ENCODE measurements around the gene SNRK. TPM values are rescaled to one million over a fixed set of nuclear protein-coding genes. Genes with fewer than 3 reads are reported as not detected.

Gene SNRK
- polyA plus RNA-seq, 1 experiment: 11.4 TPM

GRCh38 chr3:43287500-43287873, 1.1 kb downstream of the SNRK start:
- no peaks in the 10 kb centered on the region for H3K27me3 ChIP-seq (ENCODE audit: control insufficient read depth, insufficient read depth, low read length)
- no peak for DNase-seq (ENCODE audit: low read depth, low spot score)
- no peak overlapping the region for H3K27ac ChIP-seq (ENCODE audit: low read depth, low read length)
- TF ChIP-seq CTCF (IDR thresholded peaks at IDR 0.05; ENCODE audit: low read depth, low read length): no peak
- ChIA-PET CTCF (no interaction called here), POLR2A (interaction anchor here (1.6 kb wide), 1 partner anchor 125 kb away, joined by 9 read pairs; no protein-coding TSS in a partner anchor)
- H3K4me3 ChIP-seq (ENCODE audit: low read depth, low read length): peak overlapping the region; percentile 76
- H3K9me3 ChIP-seq (ENCODE audit: control insufficient read depth, insufficient read depth, low read length): no peaks in the 10 kb centered on the region

DNA sequence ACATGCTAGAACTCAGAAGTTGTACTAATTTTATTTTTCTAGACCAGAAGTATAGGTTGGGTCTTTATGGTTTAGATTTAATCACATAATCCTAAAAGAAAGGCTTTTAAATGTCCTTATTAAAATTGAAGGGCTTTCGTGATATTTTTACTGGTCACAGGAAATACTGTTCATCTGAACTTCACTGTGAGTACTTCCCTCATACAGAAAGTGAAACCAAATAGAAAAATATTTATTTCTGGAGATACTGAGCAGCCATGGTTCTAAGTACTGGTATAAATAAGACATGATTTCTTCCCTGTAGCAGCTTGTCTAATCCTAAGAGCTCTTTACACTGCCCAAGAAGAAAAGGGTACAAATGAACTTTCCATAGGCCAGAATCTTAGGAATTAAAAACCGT, 2.0 kb downstream of the SNRK start:
- ChIA-PET CTCF (no interaction called here), POLR2A (no interaction called here)
- no peak for DNase-seq (ENCODE audit: low read depth, low spot score)
- peak overlapping the region; percentile 20 for H3K4me3 ChIP-seq (ENCODE audit: low read depth, low read length)
- H3K27me3 ChIP-seq (ENCODE audit: control insufficient read depth, insufficient read depth, low read length): no peaks in the 10 kb centered on the region
- H3K9me3 ChIP-seq (ENCODE audit: control insufficient read depth, insufficient read depth, low read length): no peaks in the 10 kb centered on the region
- TF ChIP-seq CTCF (IDR thresholded peaks at IDR 0.05; ENCODE audit: low read depth, low read length): no peak
- no peak overlapping the region for H3K27ac ChIP-seq (ENCODE audit: low read depth, low read length)

DNA sequence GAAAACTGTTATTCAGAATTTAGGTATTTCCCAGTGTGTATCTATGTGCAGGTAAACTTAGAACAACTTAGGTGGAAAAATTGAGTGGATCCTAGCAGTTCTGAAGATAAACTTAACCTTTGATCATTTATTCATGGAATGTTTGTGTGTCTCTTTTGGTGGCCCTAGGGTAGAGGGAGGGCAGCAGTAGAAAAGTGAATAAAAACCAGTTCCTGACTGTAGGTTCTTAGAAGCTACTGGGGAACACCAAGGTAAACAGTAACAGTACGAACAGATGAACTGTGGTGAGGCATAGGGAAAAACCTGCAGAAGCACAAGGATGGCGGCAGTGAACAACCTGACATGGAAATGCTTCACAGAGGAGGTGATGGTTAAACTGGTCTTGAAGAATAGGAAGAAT, 2.5 kb downstream of the SNRK start:
- Histone ChIP-seq H3K27ac (ENCODE audit: low read depth, low read length) (no peak overlapping the region), H3K27me3 (ENCODE audit: control insufficient read depth, insufficient read depth, low read length) (no peaks in the 10 kb centered on the region), H3K4me3 (ENCODE audit: low read depth, low read length) (peak overlapping the region; percentile 20), H3K9me3 (ENCODE audit: control insufficient read depth, insufficient read depth, low read length) (no peaks in the 10 kb centered on the region)
- ChIA-PET POLR2A (no interaction called here), CTCF (no interaction called here)
- no peak for DNase-seq (ENCODE audit: low read depth, low spot score)
- TF ChIP-seq CTCF (IDR thresholded peaks at IDR 0.05; ENCODE audit: low read depth, low read length): no peak

DNA sequence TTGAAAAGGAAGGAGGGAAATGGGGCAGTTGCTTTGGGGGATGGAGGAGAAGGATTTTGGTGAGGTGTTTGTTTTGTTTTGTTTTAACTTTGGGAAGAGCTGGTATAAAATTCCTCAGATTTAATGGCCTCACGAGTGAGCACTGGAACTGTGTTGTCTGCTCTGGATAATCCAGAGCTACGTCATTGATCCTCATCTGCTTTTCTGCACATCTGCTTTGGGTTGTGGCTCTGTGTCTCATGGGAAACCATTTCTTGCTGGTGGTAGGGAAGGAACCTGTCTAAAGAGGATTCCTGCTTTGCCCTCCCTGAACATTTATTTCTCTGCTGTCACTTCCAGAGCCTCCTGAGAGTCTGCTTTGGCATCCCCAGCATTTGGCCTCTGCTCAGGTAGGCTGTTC, 3.1 kb downstream of the SNRK start:
- ChIA-PET POLR2A (no interaction called here), CTCF (no interaction called here)
- Histone ChIP-seq H3K27ac (ENCODE audit: low read depth, low read length) (no peak overlapping the region), H3K27me3 (ENCODE audit: control insufficient read depth, insufficient read depth, low read length) (no peaks in the 10 kb centered on the region), H3K4me3 (ENCODE audit: low read depth, low read length) (no peak overlapping the region), H3K9me3 (ENCODE audit: control insufficient read depth, insufficient read depth, low read length) (no peaks in the 10 kb centered on the region)
- DNase-seq (ENCODE audit: low read depth, low spot score): no peak
- TF ChIP-seq CTCF (IDR thresholded peaks at IDR 0.05; ENCODE audit: low read depth, low read length): no peak

DNA sequence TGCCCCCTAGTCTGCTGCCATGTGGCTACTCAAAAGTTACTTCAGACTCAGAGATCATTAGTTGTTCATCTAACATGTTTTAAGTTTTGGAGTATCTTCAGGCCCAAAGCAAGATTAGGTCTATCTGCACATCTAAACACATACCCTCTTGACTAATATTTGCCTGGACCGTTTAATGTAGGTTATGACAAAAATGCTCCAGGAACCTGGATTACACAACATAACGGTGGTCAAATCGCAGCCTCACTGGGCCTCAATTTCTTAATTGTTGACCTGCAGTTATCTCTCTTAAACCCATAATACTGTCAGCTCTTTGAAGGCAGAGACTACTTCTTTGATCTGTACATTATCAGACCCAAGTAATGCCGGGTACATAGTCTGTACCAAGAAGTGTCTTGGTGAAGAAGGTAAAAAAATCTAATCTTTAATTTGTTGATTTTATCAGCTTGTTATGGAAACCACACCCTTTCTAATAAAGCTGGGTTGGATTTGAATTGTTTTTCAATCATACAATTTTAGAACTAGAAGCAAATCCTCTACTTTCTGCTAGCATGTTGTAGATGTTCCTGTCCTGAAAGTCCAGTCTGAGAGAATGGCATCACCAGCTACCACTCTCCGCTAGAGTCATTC, 3.6 kb downstream of the SNRK start:
- Histone ChIP-seq H3K27me3 (ENCODE audit: control insufficient read depth, insufficient read depth, low read length) (no peaks in the 10 kb centered on the region), H3K27ac (ENCODE audit: low read depth, low read length) (no peak overlapping the region), H3K9me3 (ENCODE audit: control insufficient read depth, insufficient read depth, low read length) (no peaks in the 10 kb centered on the region), H3K4me3 (ENCODE audit: low read depth, low read length) (no peak overlapping the region)
- no peak for TF ChIP-seq CTCF (IDR thresholded peaks at IDR 0.05; ENCODE audit: low read depth, low read length)
- ChIA-PET CTCF (interaction anchor here (1.0 to 1.5 kb wide), 2 partner anchors 136 to 214 kb away, joined by 3 to 5 read pairs; no protein-coding TSS in a partner anchor), POLR2A (no interaction called here)
- no peak for DNase-seq (ENCODE audit: low read depth, low spot score)
